Thymus (tissue), 11 donors: ENCODE measurements around the gene PRKAG2. TPM values are rescaled to one million over a fixed set of nuclear protein-coding genes. Genes with fewer than 3 reads are reported as not detected.
"Not testable (repeated sequence)": the region's sequence is repeated elsewhere in the genome, so short reads cannot be mapped to it uniquely, and the experiment has no call there.

Experiments
- DNase-seq, 9 donors: peaks; one replicate each; pipeline ENCODE4 v3.0.0-alpha.2; 2013; ENCODE audit warnings: low spot score in 9 of 9, low read depth in 6 of 9, missing footprints in 1 of 9
- H3K27ac ChIP-seq, 2 donors: one replicate each; pipeline ENCODE4 v1.5.1; 2013; ENCODE audit warnings: control low read depth in 1 of 2, low read depth in 1 of 2, low read length in 1 of 2, mild to moderate bottlenecking in 1 of 2, moderate library complexity in 1 of 2
- H3K27me3 ChIP-seq, 2 donors: one replicate each; pipeline ENCODE4 v1.5.1; 2013; ENCODE audit warnings: low read length in 1 of 2; ENCODE audit not compliant: control insufficient read depth in 2 of 2, insufficient read depth in 1 of 2
- H3K36me3 ChIP-seq, 2 donors: one replicate each; pipeline ENCODE4 v1.5.1; 2013; ENCODE audit warnings: low read length in 1 of 2, mild to moderate bottlenecking in 1 of 2, moderate library complexity in 1 of 2; ENCODE audit not compliant: control insufficient read depth in 2 of 2, insufficient read depth in 2 of 2
- H3K4me1 ChIP-seq, 2 donors: one replicate each; pipeline ENCODE4 v1.5.1; 2013; ENCODE audit warnings: low read length in 2 of 2; ENCODE audit not compliant: control insufficient read depth in 2 of 2, insufficient read depth in 2 of 2
- H3K4me3 ChIP-seq, 2 donors: one replicate each; pipeline ENCODE4 v1.5.1; 2013; ENCODE audit warnings: low read length in 2 of 2, control low read depth in 1 of 2, mild to moderate bottlenecking in 1 of 2
- H3K9me3 ChIP-seq, 2 donors: one replicate each; pipeline ENCODE4 v1.5.1; 2013; ENCODE audit warnings: low read length in 1 of 2, mild to moderate bottlenecking in 1 of 2; ENCODE audit not compliant: control insufficient read depth in 2 of 2, insufficient read depth in 1 of 2
- WGBS: extraction: QIAGEN DNeasy Blood & Tissue Kit; methylation state at CpG from one replicate; pipeline ENCODE4 v1.1.7; 2013; 5-methylcytosine and 5-hydroxymethylcytosine counted together
- polyA plus RNA-seq: library from polyadenylated mRNA; stranded (reverse); fragments of 200-250 nt; gene quantifications from one replicate; pipeline ENCODE4 v1.2.3, GENCODE V29; 2013
- total RNA-seq: library from RNA; stranded (reverse); fragments of 120-200 nt; gene quantifications from one replicate; pipeline ENCODE4 v1.2.4, GENCODE V29; 2013
- donor health status: healthy.

PRKAG2 gene
- total and polyA plus RNA-seq, 2 donors, result 5.1 to 33.7 TPM

GRCh38 chr7:151540146-151540545 is 336.8 kb downstream of the PRKAG2 start:
- WGBS, result 97% methylated on average over 4 of the region's 4 CpGs
- Histone ChIP-seq H3K4me3 (no peak overlapping the region), H3K27ac (no peak overlapping the region), H3K9me3 (no peaks in the 10 kb centered on the region), H3K36me3 (no peaks in the 10 kb centered on the region), H3K4me1 (peaks cover 0 to 7% of the 10 kb centered on the region in 2 donors), H3K27me3 (peaks cover 0 to 2% of the 10 kb centered on the region in 2 donors)
- no peak for DNase-seq

- Histone ChIP-seq H3K9me3 (no peaks in the 10 kb centered on the region), H3K27me3 (peaks cover 0 to 2% of the 10 kb centered on the region in 2 donors), H3K36me3 (no peaks in the 10 kb centered on the region), H3K4me1 (peaks cover 0 to 7% of the 10 kb centered on the region in 2 donors), H3K27ac (no peak overlapping the region), H3K4me3 (no peak overlapping the region)
- no peak for DNase-seq
- WGBS, result 92% methylated on average over 9 of the region's 9 CpGs
Observed at GRCh38 chr7:151539088-151539671, 337.7 kb downstream of the PRKAG2 start.

GRCh38 chr7:151537818-151538561 is 338.9 kb downstream of the PRKAG2 start:
- H3K4me1 ChIP-seq, result peaks cover 0 to 7% of the 10 kb centered on the region in 2 donors
- no peak overlapping the region for H3K4me3 ChIP-seq
- peak in 2 of 9 donors; percentile 10 to 36 for DNase-seq
- WGBS, result 50% methylated on average over 8 of the region's 8 CpGs
- no peak overlapping the region for H3K27ac ChIP-seq
- no peaks in the 10 kb centered on the region for H3K9me3 ChIP-seq
- H3K27me3 ChIP-seq, result peaks cover 0 to 2% of the 10 kb centered on the region in 2 donors
- H3K36me3 ChIP-seq, result no peaks in the 10 kb centered on the region

- not testable (repeated sequence) for H3K4me3 ChIP-seq, H3K4me1 ChIP-seq, H3K27ac ChIP-seq, H3K9me3 ChIP-seq, H3K36me3 ChIP-seq, H3K27me3 ChIP-seq, DNase-seq
- 95% methylated on average over 2 of the region's 2 CpGs for WGBS
Observed at GRCh38 chr7:151536178-151536577, 340.7 kb downstream of the PRKAG2 start.

- Histone ChIP-seq H3K4me3 (no peak overlapping the region), H3K9me3 (peaks cover 0 to 2% of the 10 kb centered on the region in 2 donors), H3K4me1 (no peaks in the 10 kb centered on the region), H3K27me3 (no peaks in the 10 kb centered on the region), H3K27ac (no peak overlapping the region), H3K36me3 (no peaks in the 10 kb centered on the region)
- DNase-seq, result no peak
Observed at GRCh38 chr7:151529842-151530241, 347.1 kb downstream of the PRKAG2 start.

- H3K27me3 ChIP-seq, result peaks cover 0 to 12% of the 10 kb centered on the region in 2 donors
- no peak overlapping the region for H3K4me3 ChIP-seq
- WGBS, result 97% methylated on average over 2 of the region's 2 CpGs
- H3K9me3 ChIP-seq, result peaks cover 0 to 5% of the 10 kb centered on the region in 2 donors
- no peaks in the 10 kb centered on the region for H3K36me3 ChIP-seq
- no peak for DNase-seq
- no peak overlapping the region for H3K27ac ChIP-seq
- peaks cover 8% of the 10 kb centered on the region in 2 donors for H3K4me1 ChIP-seq
Observed at GRCh38 chr7:151524845-151525244, 352.1 kb downstream of the PRKAG2 start.

- H3K4me1 ChIP-seq, result peaks cover 8% of the 10 kb centered on the region in 2 donors
- WGBS, result 96% methylated on average over 8 of the region's 8 CpGs
- no peak overlapping the region for H3K27ac ChIP-seq
- H3K36me3 ChIP-seq, result no peaks in the 10 kb centered on the region
- H3K4me3 ChIP-seq, result no peak overlapping the region
- DNase-seq, result no peak
- peaks cover 0 to 12% of the 10 kb centered on the region in 2 donors for H3K27me3 ChIP-seq
- peaks cover 0 to 3% of the 10 kb centered on the region in 2 donors for H3K9me3 ChIP-seq
Observed at GRCh38 chr7:151524331-151524730, 352.6 kb downstream of the PRKAG2 start.

- H3K9me3 ChIP-seq, result peaks cover 0 to 3% of the 10 kb centered on the region in 2 donors
- peak overlapping the region; percentile 73 to 88 for H3K27ac ChIP-seq
- peak in 1 of 9 donors; percentile 45 for DNase-seq
- no peaks in the 10 kb centered on the region for H3K36me3 ChIP-seq
- peaks cover 16 to 31% of the 10 kb centered on the region in 2 donors for H3K4me1 ChIP-seq
- peaks cover 0 to 12% of the 10 kb centered on the region in 2 donors for H3K27me3 ChIP-seq
- peak overlapping the region; percentile 51 to 89 for H3K4me3 ChIP-seq
- 16% methylated on average over 55 of the region's 55 CpGs for WGBS
Observed at GRCh38 chr7:151520419-151521261, 356.3 kb downstream of the PRKAG2 start.
